ENCODE results near the gene ROR2. TPM values are rescaled to one million over a fixed set of nuclear protein-coding genes. Genes with fewer than 3 reads are reported as not detected.

ROR2 gene
- total RNA-seq, 1 experiment from 2014 or later, result 0.68 TPM

DNA sequence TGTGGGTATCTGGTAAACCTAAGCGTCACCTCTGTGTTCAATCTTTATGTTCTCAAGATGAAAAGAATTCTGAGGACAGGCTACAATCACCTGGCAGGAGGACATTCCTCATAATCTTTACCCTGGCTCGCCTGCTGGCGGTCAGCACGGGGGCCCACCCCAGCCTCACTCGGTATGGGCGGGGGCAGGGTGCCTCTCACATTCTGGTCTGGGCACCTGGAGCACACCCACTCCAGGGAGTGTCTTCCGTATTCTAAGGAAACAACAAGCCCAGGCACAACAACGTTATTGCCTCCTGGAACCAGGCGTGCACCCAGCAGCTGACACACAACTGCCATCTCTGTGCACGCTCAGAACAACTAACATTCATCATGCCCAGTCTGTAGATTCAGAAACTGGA, 179.8 kb downstream of the ROR2 start:
- Histone ChIP-seq H3K9me3 (no peaks in the 10 kb centered on the region), H3K4me1 (no peaks in the 10 kb centered on the region), H3K4me3 (ENCODE audit: low read depth, low read length) (no peak overlapping the region), H3K36me3 (ENCODE audit: control insufficient read depth, insufficient read depth, low read length) (no peaks in the 10 kb centered on the region), H3K27me3 (replicated peaks; ENCODE audit: control insufficient read depth, insufficient read depth, low read length) (no peaks in the 10 kb centered on the region; the same call in 1 of the 2 replicates)
- DNase-seq, result no peak
- peaks cover 3% of the 10 kb centered on the region for H3K9me3 Mint-ChIP-seq (ENCODE audit: unreplicated experiment)
- no peaks in the 10 kb centered on the region for H3K36me3 Mint-ChIP-seq (ENCODE audit: insufficient read depth, unreplicated experiment)
- no TSS peak for BruUV-seq (replicated peaks)
- ChIA-PET CTCF (no interaction called here), POLR2A (no interaction called here)
- TF ChIP-seq, protein P1, sequence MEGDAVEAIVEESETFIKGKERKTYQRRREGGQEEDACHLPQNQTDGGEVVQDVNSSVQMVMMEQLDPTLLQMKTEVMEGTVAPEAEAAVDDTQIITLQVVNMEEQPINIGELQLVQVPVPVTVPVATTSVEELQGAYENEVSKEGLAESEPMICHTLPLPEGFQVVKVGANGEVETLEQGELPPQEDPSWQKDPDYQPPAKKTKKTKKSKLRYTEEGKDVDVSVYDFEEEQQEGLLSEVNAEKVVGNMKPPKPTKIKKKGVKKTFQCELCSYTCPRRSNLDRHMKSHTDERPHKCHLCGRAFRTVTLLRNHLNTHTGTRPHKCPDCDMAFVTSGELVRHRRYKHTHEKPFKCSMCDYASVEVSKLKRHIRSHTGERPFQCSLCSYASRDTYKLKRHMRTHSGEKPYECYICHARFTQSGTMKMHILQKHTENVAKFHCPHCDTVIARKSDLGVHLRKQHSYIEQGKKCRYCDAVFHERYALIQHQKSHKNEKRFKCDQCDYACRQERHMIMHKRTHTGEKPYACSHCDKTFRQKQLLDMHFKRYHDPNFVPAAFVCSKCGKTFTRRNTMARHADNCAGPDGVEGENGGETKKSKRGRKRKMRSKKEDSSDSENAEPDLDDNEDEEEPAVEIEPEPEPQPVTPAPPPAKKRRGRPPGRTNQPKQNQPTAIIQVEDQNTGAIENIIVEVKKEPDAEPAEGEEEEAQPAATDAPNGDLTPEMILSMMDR (IDR thresholded peaks at IDR 0.05; ENCODE audit: insufficient read depth in 1 of 2, low read depth in 1 of 2, low read length in 1 of 2, severe bottlenecking in 1 of 2, unreplicated experiment in 1 of 2), result no peak
- no peak overlapping the region for H3K27ac Mint-ChIP-seq (ENCODE audit: unreplicated experiment)
- intact Hi-C loops (cut with micrococcal nuclease; ENCODE audit: unreplicated experiment), result loop anchor here (10.0 kb wide), 1 partner anchor 255 kb away; no protein-coding TSS in a partner anchor
- peaks cover 7% of the 10 kb centered on the region for H3K4me1 Mint-ChIP-seq (ENCODE audit: low read depth, unreplicated experiment)
- no peak overlapping the region for H3K4me3 Mint-ChIP-seq (ENCODE audit: unreplicated experiment)
- peaks cover 4% of the 10 kb centered on the region for H3K27me3 Mint-ChIP-seq (ENCODE audit: insufficient read depth, unreplicated experiment)

DNA sequence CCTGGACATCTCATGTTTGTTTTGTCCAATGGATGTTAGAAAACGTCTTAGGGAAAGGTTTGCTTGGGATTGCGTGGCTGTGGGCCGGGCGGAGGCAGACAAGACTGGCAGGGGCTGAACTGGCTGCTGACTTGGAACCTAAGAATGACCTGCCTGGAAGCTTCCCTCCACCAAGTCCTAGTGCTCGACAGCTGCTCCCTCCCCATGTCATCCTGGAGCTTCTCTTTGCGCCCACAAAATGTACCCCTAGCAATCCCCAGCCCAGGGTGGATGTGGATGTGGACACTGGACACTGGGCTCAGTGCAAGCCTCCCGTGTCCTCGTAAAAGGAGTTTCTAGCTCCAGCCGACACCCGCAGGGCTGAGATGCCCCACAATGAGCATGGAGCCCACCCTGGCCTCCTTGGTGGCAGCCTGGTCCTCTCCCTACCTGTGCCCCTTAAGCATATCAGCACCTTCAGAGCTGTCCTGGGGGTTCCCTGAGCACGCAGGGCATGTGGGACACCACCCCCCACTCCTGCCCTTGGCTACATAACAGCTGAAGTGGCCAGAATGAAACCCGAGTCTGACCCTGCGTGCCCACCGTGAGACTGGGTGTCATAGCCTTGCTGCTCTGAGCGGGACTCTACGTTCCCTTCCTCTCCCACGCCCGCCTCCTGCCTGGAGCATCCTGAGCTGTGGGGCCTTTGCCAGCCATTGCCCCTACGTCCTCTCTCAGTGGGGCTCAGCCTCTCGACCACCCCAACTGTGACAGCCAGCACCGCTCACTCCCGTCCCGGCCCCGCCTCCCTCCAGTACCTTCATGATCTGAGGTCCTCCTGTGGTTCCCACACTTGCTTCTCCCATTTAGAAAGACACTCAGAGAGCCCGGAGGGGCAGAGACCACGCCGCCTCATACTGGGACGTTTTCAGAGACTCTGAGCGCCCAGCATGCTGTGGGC, 180.8 kb downstream of the ROR2 start:
- H3K4me3 ChIP-seq (ENCODE audit: low read depth, low read length), result no peak overlapping the region
- no peak for DNase-seq
- Mint-ChIP-seq H3K36me3 (ENCODE audit: insufficient read depth, unreplicated experiment) (no peaks in the 10 kb centered on the region), H3K27ac (ENCODE audit: unreplicated experiment) (no peak overlapping the region), H3K4me1 (ENCODE audit: low read depth, unreplicated experiment) (peaks cover 7% of the 10 kb centered on the region), H3K27me3 (ENCODE audit: insufficient read depth, unreplicated experiment) (peaks cover 4% of the 10 kb centered on the region), H3K9me3 (ENCODE audit: unreplicated experiment) (peaks cover 13% of the 10 kb centered on the region), H3K4me3 (ENCODE audit: unreplicated experiment) (no peak overlapping the region)
- H3K4me1 ChIP-seq, result no peaks in the 10 kb centered on the region
- TF ChIP-seq, protein P1 (IDR thresholded peaks at IDR 0.05; ENCODE audit: insufficient read depth in 1 of 2, low read depth in 1 of 2, low read length in 1 of 2, severe bottlenecking in 1 of 2, unreplicated experiment in 1 of 2), result no peak
- BruUV-seq (replicated peaks), result no TSS peak
- H3K9me3 ChIP-seq, result no peaks in the 10 kb centered on the region
- ChIA-PET POLR2A (no interaction called here), CTCF (no interaction called here)
- H3K27me3 ChIP-seq (replicated peaks; ENCODE audit: control insufficient read depth, insufficient read depth, low read length), result no peaks in the 10 kb centered on the region; the same call in 1 of the 2 replicates
- intact Hi-C loops (cut with micrococcal nuclease; ENCODE audit: unreplicated experiment), result no loop called here
- H3K36me3 ChIP-seq (ENCODE audit: control insufficient read depth, insufficient read depth, low read length), result no peaks in the 10 kb centered on the region

DNA sequence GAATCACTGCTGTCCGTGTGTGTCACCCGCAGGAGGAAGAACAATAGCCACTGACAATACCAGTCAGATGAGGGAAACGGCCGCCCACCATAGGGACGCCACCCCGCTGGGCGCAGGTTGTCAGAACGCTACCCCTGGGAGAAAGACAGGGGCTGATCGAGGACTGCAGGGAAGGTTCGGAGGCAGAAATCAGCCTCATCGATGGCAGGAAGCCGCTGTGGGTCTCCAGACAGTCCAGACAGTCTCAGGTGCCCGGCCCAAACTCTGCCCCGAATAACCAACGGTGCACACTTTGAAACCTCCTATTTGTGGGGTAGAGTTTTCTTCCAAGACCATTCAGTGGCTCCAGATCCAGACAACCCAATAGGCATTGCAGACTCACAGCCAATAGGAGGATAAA, 181.5 kb downstream of the ROR2 start:
- intact Hi-C loops (cut with micrococcal nuclease; ENCODE audit: unreplicated experiment), result no loop called here
- H3K36me3 ChIP-seq (ENCODE audit: control insufficient read depth, insufficient read depth, low read length), result no peaks in the 10 kb centered on the region
- ChIA-PET CTCF (no interaction called here), POLR2A (no interaction called here)
- DNase-seq, result no peak
- H3K27me3 ChIP-seq (replicated peaks; ENCODE audit: control insufficient read depth, insufficient read depth, low read length), result no peaks in the 10 kb centered on the region; the same call in 1 of the 2 replicates
- no TSS peak for BruUV-seq (replicated peaks)
- Mint-ChIP-seq H3K9me3 (ENCODE audit: unreplicated experiment) (peaks cover 18% of the 10 kb centered on the region), H3K36me3 (ENCODE audit: insufficient read depth, unreplicated experiment) (no peaks in the 10 kb centered on the region), H3K4me3 (ENCODE audit: unreplicated experiment) (no peak overlapping the region), H3K4me1 (ENCODE audit: low read depth, unreplicated experiment) (peaks cover 7% of the 10 kb centered on the region), H3K27ac (ENCODE audit: unreplicated experiment) (no peak overlapping the region), H3K27me3 (ENCODE audit: insufficient read depth, unreplicated experiment) (peaks cover under 1% of the 10 kb centered on the region)
- no peaks in the 10 kb centered on the region for H3K9me3 ChIP-seq
- TF ChIP-seq, protein P1 (IDR thresholded peaks at IDR 0.05; ENCODE audit: insufficient read depth in 1 of 2, low read depth in 1 of 2, low read length in 1 of 2, severe bottlenecking in 1 of 2, unreplicated experiment in 1 of 2), result no peak
- H3K4me3 ChIP-seq (ENCODE audit: low read depth, low read length), result no peak overlapping the region
- no peaks in the 10 kb centered on the region for H3K4me1 ChIP-seq
